Astrocyte (in vitro differentiated cells and primary cell): ENCODE data around the gene CELF5. TPM values are rescaled to one million over a fixed set of nuclear protein-coding genes. Genes with fewer than 3 reads are reported as not detected.

ENCODE experiments used
- DNase-seq: peaks from one replicate; pipeline ENCODE4 v3.0.0-alpha.2; 2010; ENCODE audit warnings: low read depth
- FAIRE-seq: peaks from 2 replicates; lab custom pipeline; 2011; peaks lifted over from hg19 to GRCh38; lab: Jason Lieb, UNC
- H2AFZ ChIP-seq: 2 replicates; pipeline ENCODE4 v1.6.0; 2012; ENCODE audit warnings: low read depth, low read length, inconsistent platforms
- H3K27ac ChIP-seq: 2 replicates; pipeline ENCODE4 v1.5.1; 2011; ENCODE audit warnings: low read depth, low read length, inconsistent platforms
- H3K27me3 ChIP-seq: 2 replicates; pipeline ENCODE4 v1.6.0; 2011; ENCODE audit warnings: low read length, inconsistent platforms; ENCODE audit not compliant: insufficient read depth
- H3K36me3 ChIP-seq: 2 replicates; pipeline ENCODE4 v1.5.1; 2011; ENCODE audit warnings: low read length, inconsistent platforms; ENCODE audit not compliant: insufficient read depth
- H3K4me1 ChIP-seq: 2 replicates; pipeline ENCODE4 v1.5.1; 2011; ENCODE audit warnings: low read length, inconsistent platforms; ENCODE audit not compliant: insufficient read depth
- H3K4me2 ChIP-seq: 2 replicates; pipeline ENCODE4 v1.6.0; 2012; ENCODE audit warnings: low read length, inconsistent platforms
- H3K4me3 ChIP-seq: 2 replicates; pipeline ENCODE4 v1.5.1; 2011; ENCODE audit warnings: low read depth, mild to moderate bottlenecking, low read length, inconsistent platforms; ENCODE audit not compliant: insufficient read depth
- H3K79me2 ChIP-seq: 2 replicates; pipeline ENCODE4 v1.6.0; 2012; ENCODE audit warnings: mild to moderate bottlenecking, low read length, inconsistent platforms; ENCODE audit not compliant: insufficient read depth
- H3K9ac ChIP-seq: 2 replicates; pipeline ENCODE4 v1.6.0; 2012; ENCODE audit warnings: mild to moderate bottlenecking, low read length, inconsistent platforms
- H3K9me3 ChIP-seq: 2 replicates; pipeline ENCODE4 v1.5.1; 2012; ENCODE audit warnings: low read depth, mild to moderate bottlenecking, low read length, inconsistent platforms; ENCODE audit not compliant: insufficient read depth
- H4K20me1 ChIP-seq: 2 replicates; pipeline ENCODE4 v1.6.0; 2012; ENCODE audit warnings: low read length, inconsistent platforms; ENCODE audit not compliant: insufficient read depth
- H3K27ac Mint-ChIP-seq: one replicate; pipeline ENCODE4 v1.8.0; 2021; ENCODE audit warnings: mild to moderate bottlenecking, mixed read lengths; ENCODE audit not compliant: unreplicated experiment
- H3K27me3 Mint-ChIP-seq: one replicate; pipeline ENCODE4 v1.8.0; 2021; ENCODE audit warnings: low read depth, mixed read lengths; ENCODE audit not compliant: unreplicated experiment
- H3K36me3 Mint-ChIP-seq: one replicate; pipeline ENCODE4 v1.8.0; 2021; ENCODE audit warnings: low read depth, mixed read lengths; ENCODE audit not compliant: unreplicated experiment
- H3K4me1 Mint-ChIP-seq: one replicate; pipeline ENCODE4 v1.8.0; 2021; ENCODE audit warnings: low read depth, mixed read lengths; ENCODE audit not compliant: unreplicated experiment
- H3K4me3 Mint-ChIP-seq: one replicate; pipeline ENCODE4 v1.8.0; 2021; ENCODE audit warnings: mild to moderate bottlenecking, moderate library complexity, mixed read lengths; ENCODE audit not compliant: unreplicated experiment
- H3K9me3 Mint-ChIP-seq: one replicate; pipeline ENCODE4 v1.8.0; 2021; ENCODE audit warnings: mild to moderate bottlenecking, mixed read lengths; ENCODE audit not compliant: unreplicated experiment
- CTCF ChIP-seq: IDR thresholded peaks from 2 replicates; pipeline ENCODE4 v1.5.1; 2011; ENCODE audit warnings: low read depth, mild to moderate bottlenecking, inconsistent platforms, low read length, moderate library complexity; ENCODE audit not compliant: insufficient read depth
- EZH2 ChIP-seq: IDR thresholded peaks from 2 replicates; pipeline ENCODE4 v1.6.1; 2012; ENCODE audit warnings: mild to moderate bottlenecking, low read length, inconsistent platforms; ENCODE audit not compliant: insufficient read depth
- total RNA-seq: library from RNA; stranded (reverse); gene quantifications from 2 replicates; pipeline ENCODE4 v1.2.1, GENCODE V29; 2021

The CELF5 gene
- total RNA-seq, 1 donor from 2014 or later, result 1.2 TPM

- H3K27ac Mint-ChIP-seq, result no peak overlapping the region
- DNase-seq (peak; percentile 78), FAIRE-seq (peak; percentile 60)
- no peaks in the 10 kb centered on the region for H3K4me1 Mint-ChIP-seq
- Histone ChIP-seq H3K27ac (no peak overlapping the region), H3K36me3 (no peaks in the 10 kb centered on the region), H3K79me2 (no peaks in the 10 kb centered on the region), H3K4me3 (peak overlapping the region; percentile 39), H2AFZ (peak overlapping the region; percentile 52), H4K20me1 (no peaks in the 10 kb centered on the region), H3K4me1 (peaks cover 12% of the 10 kb centered on the region), H3K9me3 (no peaks in the 10 kb centered on the region), H3K9ac (no peak overlapping the region), H3K27me3 (no peaks in the 10 kb centered on the region), H3K4me2 (peak overlapping the region; percentile 67)
- no peaks in the 10 kb centered on the region for H3K9me3 Mint-ChIP-seq
- no peaks in the 10 kb centered on the region for H3K36me3 Mint-ChIP-seq
- peaks cover 52% of the 10 kb centered on the region for H3K27me3 Mint-ChIP-seq
- H3K4me3 Mint-ChIP-seq, result no peak overlapping the region
- TF ChIP-seq CTCF (no peak), EZH2 (no peak)
Observed at GRCh38 chr19:3343619-3344502, 119.4 kb downstream of the CELF5 start.

GRCh38 chr19:3344608-3345598 lies 120.4 kb downstream of the CELF5 start:
- H3K4me1 Mint-ChIP-seq, result no peaks in the 10 kb centered on the region
- Histone ChIP-seq H3K4me2 (no peak overlapping the region), H3K79me2 (no peaks in the 10 kb centered on the region), H3K4me1 (peaks cover 12% of the 10 kb centered on the region), H3K27me3 (no peaks in the 10 kb centered on the region), H3K9me3 (no peaks in the 10 kb centered on the region), H4K20me1 (no peaks in the 10 kb centered on the region), H2AFZ (no peak overlapping the region), H3K36me3 (no peaks in the 10 kb centered on the region), H3K9ac (no peak overlapping the region), H3K27ac (no peak overlapping the region), H3K4me3 (no peak overlapping the region)
- H3K36me3 Mint-ChIP-seq, result no peaks in the 10 kb centered on the region
- FAIRE-seq (no peak), DNase-seq (no peak)
- H3K9me3 Mint-ChIP-seq, result no peaks in the 10 kb centered on the region
- peaks cover 51% of the 10 kb centered on the region for H3K27me3 Mint-ChIP-seq
- TF ChIP-seq EZH2, result no peak
- no peak overlapping the region for H3K27ac Mint-ChIP-seq
- no peak overlapping the region for H3K4me3 Mint-ChIP-seq

GRCh38 chr19:3345850-3346460 lies 121.5 kb downstream of the CELF5 start:
- TF ChIP-seq EZH2, result no peak
- no peak for TF ChIP-seq CTCF
- no peak overlapping the region for H3K4me3 ChIP-seq
- Mint-ChIP-seq H3K27me3 (peaks cover 47% of the 10 kb centered on the region), H3K4me1 (no peaks in the 10 kb centered on the region), H3K36me3 (no peaks in the 10 kb centered on the region), H3K9me3 (no peaks in the 10 kb centered on the region), H3K27ac (no peak overlapping the region), H3K4me3 (no peak overlapping the region)
- no peaks in the 10 kb centered on the region for H3K27me3 ChIP-seq
- no peak for DNase-seq
- H3K27ac ChIP-seq, result no peak overlapping the region
- H3K4me2 ChIP-seq, result peak overlapping the region; percentile 80
- H3K36me3 ChIP-seq, result no peaks in the 10 kb centered on the region
- H4K20me1 ChIP-seq, result no peaks in the 10 kb centered on the region
- no peak for FAIRE-seq
- peak overlapping the region; percentile 79 for H2AFZ ChIP-seq
- no peaks in the 10 kb centered on the region for H3K79me2 ChIP-seq
- no peak overlapping the region for H3K9ac ChIP-seq
- H3K9me3 ChIP-seq, result no peaks in the 10 kb centered on the region
- H3K4me1 ChIP-seq, result peaks cover 12% of the 10 kb centered on the region
